H9 (cell line): ENCODE measurements around the gene GLRX2. TPM values are rescaled to one million over a fixed set of nuclear protein-coding genes. Genes with fewer than 3 reads are reported as not detected.

ENCODE experiments used
- DNase-seq: peaks from one replicate; pipeline ENCODE4 v3.0.0-alpha.2; 2017
- H2AFZ ChIP-seq: one replicate; pipeline ENCODE4 v1.6.1; 2013; ENCODE audit warnings: mild to moderate bottlenecking, low read length, control low read depth, moderate library complexity
- H2AK5ac ChIP-seq: 2 replicates; pipeline ENCODE4 v1.6.1; 2013; ENCODE audit warnings: low read length, control low read depth, mixed read lengths; ENCODE audit not compliant: insufficient read length
- H2BK120ac ChIP-seq: one replicate; pipeline ENCODE4 v1.6.1; 2013; ENCODE audit warnings: low read depth, mild to moderate bottlenecking, low read length, control low read depth, inconsistent platforms; ENCODE audit not compliant: poor library complexity, severe bottlenecking
- H2BK12ac ChIP-seq: 2 replicates; pipeline ENCODE4 v1.6.1; 2013; ENCODE audit warnings: low read length, control low read depth, mixed read lengths, low read depth; ENCODE audit not compliant: insufficient read length
- H2BK15ac ChIP-seq: 2 replicates; pipeline ENCODE4 v1.6.1; 2013; ENCODE audit warnings: low read depth, low read length, control low read depth
- H2BK20ac ChIP-seq: one replicate; pipeline ENCODE4 v1.6.1; 2013; ENCODE audit warnings: low read depth, mild to moderate bottlenecking, low read length, control low read depth, inconsistent platforms; ENCODE audit not compliant: poor library complexity, severe bottlenecking
- H2BK5ac ChIP-seq: 2 replicates; pipeline ENCODE4 v1.6.1; 2013; ENCODE audit warnings: low read length, control low read depth, mixed read lengths; ENCODE audit not compliant: insufficient read length
- H3K14ac ChIP-seq: 2 replicates; pipeline ENCODE4 v1.6.1; 2013; ENCODE audit warnings: low read length, control low read depth; ENCODE audit not compliant: insufficient read depth
- H3K18ac ChIP-seq: 2 replicates; pipeline ENCODE4 v1.6.1; 2013; ENCODE audit warnings: low read depth, mild to moderate bottlenecking, mixed read lengths, low read length, control low read depth; ENCODE audit not compliant: insufficient read length
- H3K23ac ChIP-seq: 2 replicates; pipeline ENCODE4 v1.6.1; 2013; ENCODE audit warnings: low read length, control low read depth, mixed read lengths, low read depth; ENCODE audit not compliant: insufficient read length
- H3K23me2 ChIP-seq: 2 replicates; pipeline ENCODE4 v1.6.1; 2013; ENCODE audit warnings: low read depth, mild to moderate bottlenecking, mixed read lengths, low read length, control low read depth; ENCODE audit not compliant: insufficient read length, poor library complexity, severe bottlenecking
- H3K27ac ChIP-seq: 2 replicates; pipeline ENCODE4 v1.5.1; 2013; ENCODE audit warnings: low read length, control low read depth, mixed read lengths, low read depth; ENCODE audit not compliant: insufficient read length
- H3K27me3 ChIP-seq: 2 replicates; pipeline ENCODE4 v1.6.1; 2013; ENCODE audit warnings: low read length, control low read depth, inconsistent platforms; ENCODE audit not compliant: insufficient read depth
- H3K4ac ChIP-seq: 2 replicates; pipeline ENCODE4 v1.6.1; 2013; ENCODE audit warnings: low read depth, mild to moderate bottlenecking, control low read depth, inconsistent platforms, low read length, moderate library complexity
- H3K4me1 ChIP-seq: 2 replicates; pipeline ENCODE4 v1.6.1; 2013; ENCODE audit warnings: low read length, control low read depth, inconsistent platforms; ENCODE audit not compliant: insufficient read depth
- H3K4me2 ChIP-seq: 2 replicates; pipeline ENCODE4 v1.6.1; 2013; ENCODE audit warnings: low read length, control low read depth, mixed read lengths; ENCODE audit not compliant: insufficient read length, insufficient read depth
- H3K56ac ChIP-seq: 2 replicates; pipeline ENCODE4 v1.6.1; 2013; ENCODE audit warnings: low read depth, mild to moderate bottlenecking, mixed read lengths, low read length, control low read depth; ENCODE audit not compliant: insufficient read length
- H3K79me1 ChIP-seq: 2 replicates; pipeline ENCODE4 v1.6.1; 2013; ENCODE audit warnings: low read depth, mild to moderate bottlenecking, moderate library complexity, low read length, control low read depth, inconsistent platforms; ENCODE audit not compliant: insufficient read depth, poor library complexity, severe bottlenecking
- H3K79me2 ChIP-seq: 2 replicates; pipeline ENCODE4 v1.6.1; 2013; ENCODE audit warnings: low read length, control low read depth, inconsistent platforms; ENCODE audit not compliant: insufficient read depth
- H3K9ac ChIP-seq: 2 replicates; pipeline ENCODE4 v1.6.1; 2013; ENCODE audit warnings: low read length, control low read depth, mixed read lengths; ENCODE audit not compliant: insufficient read length; ENCODE audit errors: extremely low read depth
- H3K9me3 ChIP-seq: one replicate; pipeline ENCODE4 v1.6.1; 2013; ENCODE audit warnings: low read depth, low read length, inconsistent platforms; ENCODE audit not compliant: control insufficient read depth
- H3T11ph ChIP-seq: one replicate; pipeline ENCODE4 v1.6.1; 2013; ENCODE audit warnings: mild to moderate bottlenecking, low read length, control low read depth, inconsistent platforms
- H4K20me1 ChIP-seq: one replicate; pipeline ENCODE4 v1.6.1; 2013; ENCODE audit not compliant: control insufficient read depth, insufficient read length, insufficient read depth
- H4K5ac ChIP-seq: 2 replicates; pipeline ENCODE4 v1.6.1; 2013; ENCODE audit warnings: low read depth, mild to moderate bottlenecking, mixed read lengths, low read length, control low read depth; ENCODE audit not compliant: insufficient read length
- H4K8ac ChIP-seq: replicated peaks from 2 replicates; pipeline ENCODE4 v1.6.1; 2013; ENCODE audit warnings: low read length, control low read depth, mixed read lengths, low read depth; ENCODE audit not compliant: insufficient read length
- H4K91ac ChIP-seq: 2 replicates; pipeline ENCODE4 v1.6.1; 2013; ENCODE audit warnings: low read depth, mild to moderate bottlenecking, moderate library complexity, mixed read lengths, low read length, control low read depth; ENCODE audit not compliant: insufficient read length
- H3K27ac Mint-ChIP-seq, 3 experiments: 2 replicates in 2 of 3; 3 replicates in 1 of 3; pipeline ENCODE4 v1.8.0; 2020 to 2021; ENCODE audit warnings: mixed read lengths in 3 of 3, mild to moderate bottlenecking in 1 of 3, moderate library complexity in 1 of 3
- H3K27me3 Mint-ChIP-seq: 2 replicates; pipeline ENCODE4 v1.8.0; 2021; ENCODE audit warnings: low read depth, mild to moderate bottlenecking, moderate library complexity, mixed read lengths
- H3K36me3 Mint-ChIP-seq, 3 experiments: 2 replicates in 2 of 3; 3 replicates in 1 of 3; pipeline ENCODE4 v1.8.0; 2020 to 2021; ENCODE audit warnings: low read depth in 3 of 3, mixed read lengths in 3 of 3; ENCODE audit not compliant: insufficient read depth in 1 of 3
- H3K4me1 Mint-ChIP-seq, 2 experiments: 2 replicates each; pipeline ENCODE4 v1.8.0; 2020; ENCODE audit warnings: mixed read lengths in 2 of 2
- H3K4me3 Mint-ChIP-seq, 2 experiments: 2 replicates in 1 of 2; 3 replicates in 1 of 2; pipeline ENCODE4 v1.8.0; 2020 to 2021; ENCODE audit warnings: mild to moderate bottlenecking in 2 of 2, mixed read lengths in 2 of 2, moderate library complexity in 1 of 2
- H3K9me3 Mint-ChIP-seq, 2 experiments: 2 replicates in 1 of 2; 3 replicates in 1 of 2; pipeline ENCODE4 v1.8.0; 2020; ENCODE audit warnings: mild to moderate bottlenecking in 2 of 2, mixed read lengths in 2 of 2, moderate library complexity in 1 of 2
- WGBS: extraction: QIAGEN DNeasy Blood & Tissue Kit; methylation state at CpG from one replicate; pipeline ENCODE4 v1.1.7; 2013; ENCODE audit warnings: missing lambda C conversion rate, low lambda C conversion rate, mixed read lengths; ENCODE audit not compliant: insufficient read length; ENCODE audit errors: extremely low coverage; 5-methylcytosine and 5-hydroxymethylcytosine counted together
- total RNA-seq: library from RNA; stranded (reverse); gene quantifications from 2 replicates; pipeline ENCODE4 v1.2.1, GENCODE V29; 2021
- TF ChIP-seq, protein P1 (sequence below): fragments of 200-600 bp; sonication (generic); conservative IDR thresholded peaks from 3 replicates; pipeline ENCODE4 v1.8.0; 2021; ENCODE audit warnings: antibody characterized with exemption, mild to moderate bottlenecking

GLRX2 gene
- total RNA-seq, 1 experiment from 2014 or later, result 10.1 TPM

DNA sequence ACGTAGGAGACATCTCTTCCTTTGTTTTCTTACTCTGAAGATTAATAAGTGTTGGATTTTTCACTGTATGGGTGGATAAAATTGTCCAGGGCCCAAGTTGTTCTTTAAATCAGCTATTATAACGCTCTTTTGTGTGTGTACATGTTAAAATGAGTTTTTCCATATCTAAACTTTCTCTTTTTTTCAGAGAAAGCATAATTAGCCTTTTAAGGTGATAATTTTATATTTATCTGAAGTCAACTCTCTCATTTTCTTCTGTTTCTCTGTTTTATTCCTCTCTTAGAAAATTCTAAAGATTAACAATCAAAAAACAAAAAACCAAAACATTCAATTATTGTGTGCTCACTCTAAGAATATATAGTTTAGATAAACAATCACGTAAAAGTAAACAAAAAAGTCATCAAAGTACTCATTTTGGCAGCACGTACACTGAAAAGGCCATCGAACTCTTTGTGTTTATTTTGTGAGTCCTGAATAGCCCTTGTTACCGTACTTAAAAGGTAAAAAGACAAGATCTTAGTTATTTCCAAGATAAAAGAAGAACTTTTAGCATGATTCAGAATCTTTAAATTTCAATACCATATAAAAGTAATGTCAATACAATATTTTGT is 9.4 kb upstream of the GLRX2 start:
- H4K8ac ChIP-seq, result no peak overlapping the region
- no peak overlapping the region for H2BK12ac ChIP-seq
- TF ChIP-seq, protein P1, sequence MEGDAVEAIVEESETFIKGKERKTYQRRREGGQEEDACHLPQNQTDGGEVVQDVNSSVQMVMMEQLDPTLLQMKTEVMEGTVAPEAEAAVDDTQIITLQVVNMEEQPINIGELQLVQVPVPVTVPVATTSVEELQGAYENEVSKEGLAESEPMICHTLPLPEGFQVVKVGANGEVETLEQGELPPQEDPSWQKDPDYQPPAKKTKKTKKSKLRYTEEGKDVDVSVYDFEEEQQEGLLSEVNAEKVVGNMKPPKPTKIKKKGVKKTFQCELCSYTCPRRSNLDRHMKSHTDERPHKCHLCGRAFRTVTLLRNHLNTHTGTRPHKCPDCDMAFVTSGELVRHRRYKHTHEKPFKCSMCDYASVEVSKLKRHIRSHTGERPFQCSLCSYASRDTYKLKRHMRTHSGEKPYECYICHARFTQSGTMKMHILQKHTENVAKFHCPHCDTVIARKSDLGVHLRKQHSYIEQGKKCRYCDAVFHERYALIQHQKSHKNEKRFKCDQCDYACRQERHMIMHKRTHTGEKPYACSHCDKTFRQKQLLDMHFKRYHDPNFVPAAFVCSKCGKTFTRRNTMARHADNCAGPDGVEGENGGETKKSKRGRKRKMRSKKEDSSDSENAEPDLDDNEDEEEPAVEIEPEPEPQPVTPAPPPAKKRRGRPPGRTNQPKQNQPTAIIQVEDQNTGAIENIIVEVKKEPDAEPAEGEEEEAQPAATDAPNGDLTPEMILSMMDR, result no peak
- Mint-ChIP-seq H3K36me3 (no peaks in the 10 kb centered on the region), H3K4me1 (peaks cover 28 to 31% of the 10 kb centered on the region in 2 experiments), H3K9me3 (no peaks in the 10 kb centered on the region), H3K27ac (no peak overlapping the region), H3K27me3 (peaks cover 2% of the 10 kb centered on the region; the same call in 1 of the 2 replicates), H3K4me3 (no peak overlapping the region)
- H3K4me1 ChIP-seq, result peaks cover 7% of the 10 kb centered on the region; the same call in 1 of the 2 replicates
- no peak overlapping the region for H4K91ac ChIP-seq
- H3K23me2 ChIP-seq, result no peaks in the 10 kb centered on the region
- no peak overlapping the region for H3K23ac ChIP-seq
- H3K4me2 ChIP-seq, result no peak overlapping the region
- no peak overlapping the region for H2AFZ ChIP-seq
- no peak overlapping the region for H2BK120ac ChIP-seq
- no peak overlapping the region for H3T11ph ChIP-seq
- no peak overlapping the region for H3K56ac ChIP-seq
- no peaks in the 10 kb centered on the region for H3K79me2 ChIP-seq
- H2AK5ac ChIP-seq, result no peak overlapping the region
- no peaks in the 10 kb centered on the region for H3K79me1 ChIP-seq
- H3K14ac ChIP-seq, result no peak overlapping the region
- no peak overlapping the region for H3K4ac ChIP-seq
- no CpG with 5 or more reads among the region's 6 CpGs for WGBS
- no peak overlapping the region for H2BK20ac ChIP-seq
- H4K20me1 ChIP-seq, result no peaks in the 10 kb centered on the region
- no peak overlapping the region for H3K9ac ChIP-seq
- no peaks in the 10 kb centered on the region for H3K27me3 ChIP-seq
- no peak for DNase-seq
- no peak overlapping the region for H2BK15ac ChIP-seq
- no peak overlapping the region for H2BK5ac ChIP-seq
- no peak overlapping the region for H3K18ac ChIP-seq
- no peak overlapping the region for H4K5ac ChIP-seq
- no peaks in the 10 kb centered on the region for H3K9me3 ChIP-seq
- no peak overlapping the region for H3K27ac ChIP-seq
